Testis (tissue), 2 donors: ENCODE data around the gene LRFN2.

Source experiments
- POLR2A ChIP-seq: fragments of 450-650 bp; IDR thresholded peaks from one replicate; pipeline ENCODE4 v1.6.1; 2017; ENCODE audit warnings: antibody characterized with exemption, mild to moderate bottlenecking, moderate library complexity
- TF ChIP-seq, protein P1 (sequence below), 3 experiments: fragments of 450-650 bp in 2 of 3; fragments of 200-600 bp in 1 of 3; sonication (generic) in 1 of 3; IDR thresholded peaks; one replicate each; pipeline ENCODE4 v1.5.1; 2016 to 2019; ENCODE audit warnings: antibody characterized with exemption in 3 of 3, mild to moderate bottlenecking in 2 of 3, moderate library complexity in 1 of 3

DNA sequence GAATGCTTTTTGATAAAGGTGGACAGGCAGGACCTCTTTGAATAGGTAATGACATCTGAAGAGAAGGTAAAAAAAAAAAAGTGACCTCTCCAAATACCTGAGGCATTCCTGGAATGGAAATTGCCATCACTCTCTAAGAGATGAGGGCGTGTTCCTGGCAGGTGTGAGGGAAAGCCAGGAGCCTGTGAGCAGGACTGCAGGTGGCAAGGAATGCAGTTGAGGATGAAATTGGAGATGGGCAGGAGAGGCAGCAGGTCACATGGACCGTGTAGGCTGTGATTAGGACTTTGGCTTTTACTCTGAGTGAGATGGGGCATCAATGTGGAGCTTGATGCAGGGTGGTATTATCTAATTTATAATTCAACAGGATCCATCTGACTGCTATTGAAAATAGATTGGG lies 227.4 kb downstream of the LRFN2 start:
- TF ChIP-seq, protein P1, sequence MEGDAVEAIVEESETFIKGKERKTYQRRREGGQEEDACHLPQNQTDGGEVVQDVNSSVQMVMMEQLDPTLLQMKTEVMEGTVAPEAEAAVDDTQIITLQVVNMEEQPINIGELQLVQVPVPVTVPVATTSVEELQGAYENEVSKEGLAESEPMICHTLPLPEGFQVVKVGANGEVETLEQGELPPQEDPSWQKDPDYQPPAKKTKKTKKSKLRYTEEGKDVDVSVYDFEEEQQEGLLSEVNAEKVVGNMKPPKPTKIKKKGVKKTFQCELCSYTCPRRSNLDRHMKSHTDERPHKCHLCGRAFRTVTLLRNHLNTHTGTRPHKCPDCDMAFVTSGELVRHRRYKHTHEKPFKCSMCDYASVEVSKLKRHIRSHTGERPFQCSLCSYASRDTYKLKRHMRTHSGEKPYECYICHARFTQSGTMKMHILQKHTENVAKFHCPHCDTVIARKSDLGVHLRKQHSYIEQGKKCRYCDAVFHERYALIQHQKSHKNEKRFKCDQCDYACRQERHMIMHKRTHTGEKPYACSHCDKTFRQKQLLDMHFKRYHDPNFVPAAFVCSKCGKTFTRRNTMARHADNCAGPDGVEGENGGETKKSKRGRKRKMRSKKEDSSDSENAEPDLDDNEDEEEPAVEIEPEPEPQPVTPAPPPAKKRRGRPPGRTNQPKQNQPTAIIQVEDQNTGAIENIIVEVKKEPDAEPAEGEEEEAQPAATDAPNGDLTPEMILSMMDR (IDR thresholded peaks at IDR 0.05): no peak
- no peak for TF ChIP-seq POLR2A
